Fibroblast of villous mesenchyme (primary cell): ENCODE data around the gene RNF169. TPM values are rescaled to one million over a fixed set of nuclear protein-coding genes. Genes with fewer than 3 reads are reported as not detected.

Experiments
- DNase-seq: peaks from one replicate; pipeline ENCODE4 v3.0.0-alpha.2; 2010; ENCODE audit warnings: low read depth
- H3K4me3 ChIP-seq: 2 replicates; pipeline ENCODE4 v1.5.1; 2011; ENCODE audit warnings: low read depth, mild to moderate bottlenecking, low read length
- CTCF ChIP-seq: IDR thresholded peaks from 2 replicates; pipeline ENCODE4 v1.5.1; 2012; ENCODE audit warnings: low read depth, mild to moderate bottlenecking, low read length; ENCODE audit not compliant: insufficient read depth
- total RNA-seq: library from RNA; depleted of rRNA; stranded (reverse); fragments of >200 nt; gene quantifications from 2 replicates; pipeline ENCODE4 v1.2.3, GENCODE V29; 2012

Gene RNF169
- total RNA-seq, 1 donor: 32.0 TPM

DNA sequence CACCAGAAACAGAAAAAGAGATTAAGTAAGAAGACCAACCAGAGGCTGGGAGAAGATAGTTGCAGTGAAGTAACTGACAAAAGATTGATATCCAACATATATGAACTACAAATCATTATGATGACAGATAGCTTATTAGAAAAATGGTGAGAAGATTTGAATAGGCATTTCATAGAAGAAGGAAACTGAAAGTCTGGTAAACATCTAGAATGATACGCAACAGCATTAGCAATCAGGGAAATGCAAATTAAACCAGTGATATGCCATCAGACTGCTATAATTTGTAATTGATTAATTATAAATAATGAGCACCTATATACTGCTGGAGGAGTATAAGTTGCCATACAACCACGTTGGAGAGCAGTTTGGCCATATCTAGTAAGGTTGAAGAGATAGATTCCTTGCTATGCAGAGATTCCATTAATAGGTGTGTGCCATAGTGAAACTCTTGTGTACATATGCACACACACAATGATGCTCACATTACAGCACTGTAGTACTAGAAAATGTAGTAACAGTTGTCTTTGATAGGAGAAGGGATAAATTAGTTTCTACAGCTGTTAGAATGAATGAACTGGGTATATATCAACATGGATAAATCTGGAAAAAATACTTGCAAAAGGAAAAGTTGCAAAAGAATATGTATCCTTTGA lies 20.5 kb downstream of the RNF169 start:
- no peak for DNase-seq
- H3K4me3 ChIP-seq: no peak overlapping the region

DNA sequence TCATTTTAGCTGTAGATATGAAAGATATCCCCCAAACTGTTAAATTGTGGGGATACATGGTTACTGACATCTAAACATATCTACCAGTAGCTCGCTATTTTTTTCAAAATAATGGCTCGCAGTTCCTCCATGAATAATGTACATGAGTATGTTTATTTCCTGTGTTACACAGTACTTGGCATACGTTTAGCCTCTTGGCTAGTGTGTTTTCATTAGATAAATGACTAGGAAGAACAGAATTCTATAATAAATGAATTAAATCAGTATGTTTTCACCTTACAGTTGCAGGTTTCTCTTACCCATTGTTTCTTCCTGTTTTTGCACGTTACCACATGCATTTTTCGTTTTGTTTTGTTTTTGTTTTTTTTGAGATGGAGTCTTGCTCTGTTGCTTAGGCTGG lies 21.8 kb downstream of the RNF169 start:
- DNase-seq: no peak
- no peak for TF ChIP-seq CTCF

More for the DNA sequence above, 20.5 kb downstream of the RNF169 start:
- TF ChIP-seq CTCF: no peak

DNA sequence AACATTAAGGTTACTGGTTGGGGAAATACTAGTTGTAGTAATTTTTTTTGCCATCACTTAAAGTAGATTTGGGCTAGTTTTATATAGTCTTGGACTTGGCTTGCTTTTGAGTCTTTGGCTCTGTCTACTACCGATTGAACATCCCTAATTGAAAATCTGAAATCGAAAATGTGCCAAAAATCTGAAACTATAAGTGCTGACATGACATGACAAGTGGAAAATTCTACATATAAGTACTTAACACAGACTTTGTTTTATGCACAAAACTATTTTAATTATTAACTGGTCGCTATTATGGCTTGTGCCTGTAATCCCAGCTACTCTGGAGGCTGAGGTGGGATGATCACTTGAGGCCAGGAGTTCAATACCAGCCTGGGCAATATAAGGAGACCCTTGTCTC lies 22.5 kb downstream of the RNF169 start:
- no peak for DNase-seq
- no peak for TF ChIP-seq CTCF
- H3K4me3 ChIP-seq: no peak overlapping the region

More for the DNA sequence above, 21.8 kb downstream of the RNF169 start:
- no peak overlapping the region for H3K4me3 ChIP-seq

GRCh38 chr11:74773476-74773875 lies 24.8 kb downstream of the RNF169 start:
- no peak overlapping the region for H3K4me3 ChIP-seq
- TF ChIP-seq CTCF: no peak
- DNase-seq: peak; percentile 68

GRCh38 chr11:74775762-74776161 lies 27.1 kb downstream of the RNF169 start:
- H3K4me3 ChIP-seq: no peak overlapping the region
- DNase-seq: no peak
- TF ChIP-seq CTCF: no peak

GRCh38 chr11:74776546-74776945 lies 27.9 kb downstream of the RNF169 start:
- DNase-seq: no peak
- no peak for TF ChIP-seq CTCF
- H3K4me3 ChIP-seq: no peak overlapping the region

GRCh38 chr11:74777038-74777437 lies 28.4 kb downstream of the RNF169 start:
- no peak for TF ChIP-seq CTCF
- H3K4me3 ChIP-seq: no peak overlapping the region
- no peak for DNase-seq
